HS-27A (cell line): ENCODE data around the gene TMEM163.

ENCODE experiments used
- DNase-seq: peaks from one replicate; pipeline ENCODE4 v3.0.0-alpha.2; 2012; ENCODE audit warnings: low read depth, missing footprints

Gene TMEM163

GRCh38 chr2:134457765-134458472 lies 260.9 kb downstream of the TMEM163 start:
- DNase-seq, result no peak

- no peak for DNase-seq
Measured at GRCh38 chr2:134457353-134457752, 261.4 kb downstream of the TMEM163 start.

GRCh38 chr2:134455426-134455825 lies 263.4 kb downstream of the TMEM163 start:
- DNase-seq, result no peak

GRCh38 chr2:134454931-134455330 lies 263.9 kb downstream of the TMEM163 start:
- DNase-seq, result no peak

- DNase-seq, result no peak
Measured at GRCh38 chr2:134454426-134454825, 264.4 kb downstream of the TMEM163 start.

- DNase-seq, result no peak
Measured at GRCh38 chr2:134453973-134454372, 264.8 kb downstream of the TMEM163 start.

GRCh38 chr2:134453476-134453875 lies 265.3 kb downstream of the TMEM163 start:
- no peak for DNase-seq

- no peak for DNase-seq
Measured at GRCh38 chr2:134452042-134452733, 266.6 kb downstream of the TMEM163 start.

- DNase-seq, result no peak
Measured at GRCh38 chr2:134451347-134451630, 267.5 kb downstream of the TMEM163 start.

GRCh38 chr2:134449751-134450513 lies 268.9 kb downstream of the TMEM163 start:
- no peak for DNase-seq

- DNase-seq, result no peak
Measured at GRCh38 chr2:134449157-134449556, 269.6 kb downstream of the TMEM163 start.

- DNase-seq, result no peak
Measured at GRCh38 chr2:134448650-134449049, 270.1 kb downstream of the TMEM163 start.

- no peak for DNase-seq
Measured at GRCh38 chr2:134447669-134448068, 271.1 kb downstream of the TMEM163 start.

- peak; percentile 11 for DNase-seq
Measured at GRCh38 chr2:134446383-134447017, 272.3 kb downstream of the TMEM163 start.

- no peak for DNase-seq
Measured at GRCh38 chr2:134445985-134446382, 272.8 kb downstream of the TMEM163 start.

GRCh38 chr2:134445116-134445515 lies 273.7 kb downstream of the TMEM163 start:
- DNase-seq, result no peak

GRCh38 chr2:134443814-134444480 lies 274.9 kb downstream of the TMEM163 start:
- no peak for DNase-seq

GRCh38 chr2:134441153-134441863 lies 277.5 kb downstream of the TMEM163 start:
- DNase-seq, result no peak

GRCh38 chr2:134440336-134440909 lies 278.4 kb downstream of the TMEM163 start:
- no peak for DNase-seq

- no peak for DNase-seq
Measured at GRCh38 chr2:134438371-134438770, 280.4 kb downstream of the TMEM163 start.

- DNase-seq, result no peak
Measured at GRCh38 chr2:134436706-134437105, 282.1 kb downstream of the TMEM163 start.
